ENCODE results near the gene PCDH1. TPM values are rescaled to one million over a fixed set of nuclear protein-coding genes. Genes with fewer than 3 reads are reported as not detected.

The PCDH1 gene
- total and polyA plus RNA-seq, 10 donors: 0.30 to 11.4 (median 5.3) TPM

DNA sequence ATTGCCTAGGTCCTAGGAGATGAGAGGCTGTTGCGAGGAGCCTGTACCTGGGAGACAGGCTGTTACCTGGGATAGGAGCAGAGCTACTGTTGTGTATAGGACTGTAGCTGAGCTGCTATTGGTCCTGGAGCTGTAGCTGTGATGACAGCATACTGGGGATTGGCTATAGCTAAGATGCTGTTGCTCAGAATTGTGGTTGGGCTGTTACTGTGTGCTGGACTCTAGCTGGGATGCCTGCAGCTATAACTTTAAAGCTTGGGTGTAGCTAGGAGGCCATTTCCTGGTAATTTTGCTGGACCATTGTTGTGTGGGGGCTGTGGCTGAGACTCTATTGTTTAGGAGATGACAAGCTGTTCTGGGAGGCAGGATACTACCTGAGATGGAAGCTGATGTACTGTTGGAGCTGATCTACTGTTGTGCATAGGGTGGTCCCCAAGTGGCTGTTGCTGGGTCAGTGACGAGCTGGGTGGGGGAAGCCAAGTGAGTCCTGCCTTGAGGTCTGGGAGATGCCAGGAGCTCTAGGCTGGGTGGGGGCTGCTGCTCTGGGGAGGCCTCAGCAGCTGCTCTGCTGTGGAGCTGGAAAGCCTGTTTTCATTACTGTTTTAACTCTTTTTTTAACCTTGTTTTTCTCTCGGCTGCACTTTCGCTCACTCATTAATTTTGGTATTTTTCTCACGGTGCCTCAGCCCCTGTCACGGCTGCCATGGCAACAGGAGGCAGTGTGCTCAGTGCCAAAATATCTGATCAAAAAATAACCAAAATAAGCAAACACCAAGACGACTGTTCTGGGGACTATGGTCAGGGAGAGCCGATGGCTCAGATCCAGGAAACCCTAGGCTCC is 3.0 kb upstream of the PCDH1 start:
- WGBS, 5 donors: 43 to 55% (median 45%) methylated on average over 8 of the region's 8 CpGs
- no peak overlapping the region for H3K27ac ChIP-seq
- peaks cover 29 to 50% (median 37%) of the 10 kb centered on the region in 6 donors for H3K4me1 ChIP-seq
- H3K36me3 ChIP-seq: no peaks in the 10 kb centered on the region
- peak; percentile 41 for DNase-seq
- H3K4me3 ChIP-seq: no peak overlapping the region
- TF ChIP-seq, protein P1, sequence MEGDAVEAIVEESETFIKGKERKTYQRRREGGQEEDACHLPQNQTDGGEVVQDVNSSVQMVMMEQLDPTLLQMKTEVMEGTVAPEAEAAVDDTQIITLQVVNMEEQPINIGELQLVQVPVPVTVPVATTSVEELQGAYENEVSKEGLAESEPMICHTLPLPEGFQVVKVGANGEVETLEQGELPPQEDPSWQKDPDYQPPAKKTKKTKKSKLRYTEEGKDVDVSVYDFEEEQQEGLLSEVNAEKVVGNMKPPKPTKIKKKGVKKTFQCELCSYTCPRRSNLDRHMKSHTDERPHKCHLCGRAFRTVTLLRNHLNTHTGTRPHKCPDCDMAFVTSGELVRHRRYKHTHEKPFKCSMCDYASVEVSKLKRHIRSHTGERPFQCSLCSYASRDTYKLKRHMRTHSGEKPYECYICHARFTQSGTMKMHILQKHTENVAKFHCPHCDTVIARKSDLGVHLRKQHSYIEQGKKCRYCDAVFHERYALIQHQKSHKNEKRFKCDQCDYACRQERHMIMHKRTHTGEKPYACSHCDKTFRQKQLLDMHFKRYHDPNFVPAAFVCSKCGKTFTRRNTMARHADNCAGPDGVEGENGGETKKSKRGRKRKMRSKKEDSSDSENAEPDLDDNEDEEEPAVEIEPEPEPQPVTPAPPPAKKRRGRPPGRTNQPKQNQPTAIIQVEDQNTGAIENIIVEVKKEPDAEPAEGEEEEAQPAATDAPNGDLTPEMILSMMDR (IDR thresholded peaks at IDR 0.05 in 8 of 11, conservative IDR thresholded peaks at IDR 0.05 in 3 of 11): no peak
- no peak for TF ChIP-seq POLR2AphosphoS5 (IDR thresholded peaks at IDR 0.05)
- TF ChIP-seq POLR2A (IDR thresholded peaks at IDR 0.05): no peak
- no peaks in the 10 kb centered on the region for H3K9me3 ChIP-seq
- intact Hi-C loops (cut with DNase I; ENCODE audit: low total_unique reads): loop anchor here (10.0 kb wide), 1 partner anchor 74 kb away; the partner anchor contains the start of gene PCDH12
- peaks cover 20 to 100% (median 66%) of the 10 kb centered on the region in 7 donors for H3K27me3 ChIP-seq (replicated peaks in 1 of 7)

DNA sequence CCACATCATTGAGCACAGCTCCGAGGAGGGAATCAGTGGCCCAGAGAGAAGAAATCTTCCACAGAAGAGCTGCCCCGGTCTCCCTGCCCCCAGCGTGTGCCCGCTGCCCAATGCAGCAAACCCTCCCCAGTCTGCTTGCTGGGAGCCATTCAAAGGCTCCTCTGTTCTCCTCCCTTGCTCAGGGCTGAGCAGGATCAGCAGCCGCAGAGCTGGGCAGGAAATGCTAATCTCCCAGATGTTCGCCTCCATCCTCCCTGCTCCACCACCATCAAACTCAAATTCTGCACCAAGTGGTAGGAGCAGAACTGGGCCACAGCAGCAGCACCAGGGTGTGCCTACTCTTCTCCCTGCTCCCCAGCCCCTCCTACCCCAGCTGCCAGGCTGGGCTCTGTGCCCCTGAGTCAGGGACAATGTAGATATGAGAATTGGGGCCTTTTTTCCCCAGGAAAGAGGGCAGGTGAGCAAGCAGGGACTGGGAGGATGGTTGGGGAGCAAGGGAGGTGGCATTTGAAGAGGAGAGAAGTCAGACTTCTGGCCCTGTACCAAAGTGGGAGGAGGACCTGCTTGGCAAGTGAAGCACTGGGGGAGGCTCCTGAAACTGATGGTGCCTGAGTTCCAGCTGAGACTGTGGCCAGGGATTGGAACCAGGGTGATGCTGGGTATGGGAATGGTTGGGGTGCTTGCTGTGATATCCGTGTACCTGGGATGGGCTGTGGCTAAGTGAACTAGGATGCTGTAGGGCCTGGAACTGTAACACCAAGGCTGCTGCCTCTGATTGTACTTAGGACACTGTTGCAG is 1.9 kb upstream of the PCDH1 start:
- TF ChIP-seq, protein P1 (IDR thresholded peaks at IDR 0.05 in 8 of 11, conservative IDR thresholded peaks at IDR 0.05 in 3 of 11): no peak
- TF ChIP-seq POLR2A (IDR thresholded peaks at IDR 0.05): no peak
- no peak for TF ChIP-seq POLR2AphosphoS5 (IDR thresholded peaks at IDR 0.05)
- no peak overlapping the region for H3K27ac ChIP-seq
- 23 to 35% (median 26%) methylated on average over 7 of the region's 7 CpGs for WGBS, 5 donors

DNA sequence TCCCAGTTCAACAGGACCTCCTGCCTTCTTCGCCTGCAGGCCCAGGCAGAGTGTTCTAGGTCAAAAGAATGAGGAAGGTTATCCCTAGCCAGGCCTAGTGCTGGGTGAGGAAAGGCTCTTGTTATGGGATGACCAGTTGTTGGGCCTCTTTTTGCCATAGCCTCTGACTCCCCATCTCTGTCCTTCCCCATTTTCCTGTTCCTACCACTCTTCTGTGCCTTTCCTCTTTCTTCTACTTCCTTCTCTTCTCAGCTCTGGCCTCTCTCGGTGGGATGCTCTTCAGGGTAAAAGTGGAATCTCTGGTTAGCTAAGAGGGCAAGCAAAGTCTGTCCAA is 1.2 kb upstream of the PCDH1 start:
- H3K27ac ChIP-seq: no peak overlapping the region
- no peaks in the 10 kb centered on the region for H3K36me3 ChIP-seq
- intact Hi-C loops (cut with DNase I; ENCODE audit: low total_unique reads): loop anchor here (5.0 kb wide), 1 partner anchor 177 kb away; no protein-coding TSS in a partner anchor
- H3K4me3 ChIP-seq: peak overlapping the region in 2 of 8 donors; percentile 48 to 76
- 0 to 1% (median 0%) methylated on average over 2 of the region's 2 CpGs for WGBS, 5 donors
- peaks cover 33 to 61% (median 43%) of the 10 kb centered on the region in 6 donors for H3K4me1 ChIP-seq
- TF ChIP-seq, protein P1 (IDR thresholded peaks at IDR 0.05 in 8 of 11, conservative IDR thresholded peaks at IDR 0.05 in 3 of 11): peak in 6 of 11 experiments; percentile 8 to 63 (median 40)
- TF ChIP-seq POLR2AphosphoS5 (IDR thresholded peaks at IDR 0.05): no peak
- no peaks in the 10 kb centered on the region for H3K9me3 ChIP-seq
- no peak for DNase-seq
- peaks cover 25 to 100% (median 74%) of the 10 kb centered on the region in 7 donors for H3K27me3 ChIP-seq (replicated peaks in 1 of 7)

More for the DNA sequence above, 1.9 kb upstream of the PCDH1 start:
- DNase-seq: peak; percentile 41
- peaks cover 33 to 60% (median 43%) of the 10 kb centered on the region in 6 donors for H3K4me1 ChIP-seq
- no peaks in the 10 kb centered on the region for H3K9me3 ChIP-seq
- no peaks in the 10 kb centered on the region for H3K36me3 ChIP-seq
- no peak overlapping the region for H3K4me3 ChIP-seq
- H3K27me3 ChIP-seq (replicated peaks in 1 of 7): peaks cover 25 to 100% (median 72%) of the 10 kb centered on the region in 7 donors
- intact Hi-C loops (cut with DNase I; ENCODE audit: low total_unique reads): loop anchor here (5.0 to 10.0 kb wide), 2 partner anchors 75 to 178 kb away; partner anchors contain the start of gene PCDH12
